Endothelial cell of umbilical vein (primary cell): ENCODE results near the gene CORO1A. TPM values are rescaled to one million over a fixed set of nuclear protein-coding genes. Genes with fewer than 3 reads are reported as not detected.

Source experiments
- BruUV-seq: library from RNA; stranded (reverse); fragments of 400-500 nt; replicated peaks from 2 replicates; lab custom pipeline; 2021; lab: Mats Ljungman, UMichigan
- CTCF ChIA-PET: fragments of 300-600, 350-600 bp; sonication (Branson Sonifier 250); formaldehyde crosslinking; loops from one replicate; lab custom pipeline; 2021; ENCODE audit warnings: antibody characterized with exemption, inconsistent platforms; lab: Charles Lee
- POLR2A ChIA-PET: fragments of 300-600, 350-600 bp; sonication (Branson Sonifier 250); formaldehyde crosslinking; loops from one replicate; lab custom pipeline; 2021; ENCODE audit warnings: antibody characterized with exemption, inconsistent platforms; lab: Charles Lee
- DNase-seq: peaks from one replicate; pipeline ENCODE4 v3.0.0-alpha.2; 2011; ENCODE audit warnings: low read depth, low spot score
- FAIRE-seq: peaks from 2 replicates; lab custom pipeline; 2011; peaks lifted over from hg19 to GRCh38; lab: Jason Lieb, UNC
- H2AFZ ChIP-seq: 2 replicates; pipeline ENCODE4 v1.6.0; 2012; ENCODE audit warnings: low read depth, low read length, control low read depth, inconsistent platforms
- H3K27ac ChIP-seq: 2 replicates; pipeline ENCODE4 v1.5.1; 2011; ENCODE audit warnings: low read depth, mild to moderate bottlenecking, control low read depth, low read length, moderate library complexity; ENCODE audit not compliant: insufficient read depth
- H3K27me3 ChIP-seq, 2 experiments: 2 replicates each; pipeline versions ENCODE4 v1.6.0 to v1.6.1; 2011; ENCODE audit warnings: low read length in 2 of 2, mixed read lengths in 1 of 2; ENCODE audit not compliant: control insufficient read depth in 2 of 2, insufficient read depth in 2 of 2
- H3K36me3 ChIP-seq, 2 experiments: 2 replicates in 1 of 2; 3 replicates in 1 of 2; pipeline ENCODE4 v1.5.1; 2011; ENCODE audit warnings: low read length in 2 of 2, mild to moderate bottlenecking in 1 of 2, moderate library complexity in 1 of 2; ENCODE audit not compliant: control insufficient read depth in 2 of 2, insufficient read depth in 2 of 2; ENCODE audit errors: extremely low read depth in 1 of 2
- H3K4me1 ChIP-seq: 3 replicates; pipeline ENCODE4 v1.5.1; 2011; ENCODE audit warnings: mild to moderate bottlenecking, low read length; ENCODE audit not compliant: control insufficient read depth, insufficient read depth; ENCODE audit errors: extremely low read depth
- H3K4me2 ChIP-seq: 2 replicates; pipeline ENCODE4 v1.6.1; 2011; ENCODE audit warnings: low read length, control low read depth, mixed read lengths; ENCODE audit not compliant: insufficient read depth
- H3K4me3 ChIP-seq, 3 experiments: fragments of 200-600 bp in 1 of 3; sonication (generic), shearing (Covaris generic) in 1 of 3; replicated peaks in 1 of 3; 2 replicates each; pipeline ENCODE4 v1.5.1; 2011 to 2016; ENCODE audit warnings: control low read depth in 3 of 3, low read length in 3 of 3, mild to moderate bottlenecking in 2 of 3, inconsistent platforms in 1 of 3, low read depth in 1 of 3, moderate library complexity in 1 of 3; ENCODE audit not compliant: insufficient read depth in 1 of 3
- H3K79me2 ChIP-seq: 2 replicates; pipeline ENCODE4 v1.6.0; 2012; ENCODE audit warnings: low read length, inconsistent platforms; ENCODE audit not compliant: control insufficient read depth, insufficient read depth
- H3K9ac ChIP-seq: replicated peaks from 2 replicates; pipeline ENCODE3; 2011; ENCODE audit warnings: low read length, control low read depth; ENCODE audit not compliant: insufficient read depth; ENCODE audit errors: extremely low read depth
- H3K9me1 ChIP-seq: replicated peaks from 3 replicates; pipeline ENCODE4 v1.6.0; 2011; ENCODE audit warnings: mild to moderate bottlenecking, low read length; ENCODE audit not compliant: control insufficient read depth, insufficient read depth; ENCODE audit errors: extremely low read depth
- H3K9me3 ChIP-seq: replicated peaks from 2 replicates; pipeline ENCODE4 v1.5.1; 2012; ENCODE audit warnings: low read length, inconsistent platforms; ENCODE audit not compliant: control insufficient read depth, insufficient read depth
- H4K20me1 ChIP-seq: replicated peaks from 2 replicates; pipeline ENCODE3; 2011; ENCODE audit warnings: mild to moderate bottlenecking, low read length; ENCODE audit not compliant: control insufficient read depth, insufficient read depth; ENCODE audit errors: extremely low read depth
- CTCF ChIP-seq, 2 donors: IDR thresholded peaks; 1 replicate in 1 of 2; 2 replicates in 1 of 2; pipeline ENCODE4 v1.5.1; 2011; ENCODE audit warnings: low read length in 2 of 2, mild to moderate bottlenecking in 2 of 2, moderate library complexity in 2 of 2, control low read depth in 1 of 2, inconsistent platforms in 1 of 2, low read depth in 1 of 2; ENCODE audit not compliant: insufficient read depth in 1 of 2; ENCODE audit errors: extremely low read depth in 1 of 2
- EZH2 ChIP-seq: IDR thresholded peaks from 2 replicates; pipeline ENCODE4 v1.6.1; 2012; ENCODE audit warnings: borderline replicate concordance, low read depth, mild to moderate bottlenecking, moderate library complexity, low read length, inconsistent platforms; ENCODE audit not compliant: severe bottlenecking
- FOS ChIP-seq: IDR thresholded peaks from 2 replicates; pipeline ENCODE4 v1.6.1; 2011; ENCODE audit warnings: mild to moderate bottlenecking, low read length, moderate library complexity, borderline replicate concordance; ENCODE audit not compliant: insufficient read depth
- GATA2 ChIP-seq: IDR thresholded peaks from 2 replicates; pipeline ENCODE4 v1.7.0; 2011; ENCODE audit warnings: low read depth, mild to moderate bottlenecking, moderate library complexity, mixed read lengths, low read length; ENCODE audit not compliant: insufficient read length, insufficient read depth
- JUN ChIP-seq: IDR thresholded peaks from 2 replicates; pipeline ENCODE4 v1.6.1; 2011; ENCODE audit warnings: borderline replicate concordance, low read depth; ENCODE audit not compliant: insufficient read length, insufficient read depth
- MAX ChIP-seq: IDR thresholded peaks from 2 replicates; pipeline ENCODE4 v1.6.1; 2011; ENCODE audit not compliant: insufficient read depth, insufficient read length
- MYC ChIP-seq: IDR thresholded peaks from one replicate; pipeline ENCODE4 v1.6.1; 2011; ENCODE audit warnings: mild to moderate bottlenecking, low read depth, low read length
- POLR2A ChIP-seq: IDR thresholded peaks from 2 replicates; pipeline ENCODE4 v1.6.1; 2012; ENCODE audit warnings: low read depth, mild to moderate bottlenecking, control low read depth, low read length
- POLR2AphosphoS5 ChIP-seq: IDR thresholded peaks from 2 replicates; pipeline ENCODE4 v1.6.1; 2012; ENCODE audit warnings: low read depth, mild to moderate bottlenecking, control low read depth, low read length, moderate library complexity; ENCODE audit not compliant: insufficient read depth
- dilution Hi-C: fragments of 300-500 bp; cut with MboI; formaldehyde crosslinking; loops from one replicate; pipeline ENCODE4 v1.15.0; 2019; ENCODE audit warnings: low sequenced_read_pairs; ENCODE audit not compliant: extremely low pct_ligation_motif_present
- intact Hi-C: fragments of 100-400 bp; cut with micrococcal nuclease; formaldehyde crosslinking; loops from one replicate; pipeline ENCODE4 v1.10.0; 2022
- polyA plus RNA-seq, 4 experiments: library from polyadenylated mRNA; depleted of rRNA in 3 of 4; stranded (reverse) in 3 of 4; unstranded in 1 of 4; fragments of >200 nt; gene quantifications; 2 replicates each; pipeline versions ENCODE4 v1.2.1 to v1.2.3, GENCODE V29; 2011 to 2012; ENCODE audit warnings: missing spikeins in 1 of 4
- total RNA-seq: library from RNA; stranded (reverse); gene quantifications from 2 replicates; pipeline ENCODE4 v1.2.3, GENCODE V29; 2021

CORO1A gene
- total and polyA plus RNA-seq, 2 donors (not counting 3 experiments of a cell fraction or from before 2014, with no cell fraction given), result 6.1 to 6.4 TPM

- no TSS peak for BruUV-seq
- intact Hi-C loops (no loop called here), dilution Hi-C loops (no loop called here)
- no peaks in the 10 kb centered on the region for H3K36me3 ChIP-seq
- CTCF ChIA-PET, result interaction anchor here (0.5 kb wide), 1 partner anchor 877 kb away, joined by 3 read pairs; no protein-coding TSS in a partner anchor
- DNase-seq (no peak), FAIRE-seq (no peak)
- H3K27me3 ChIP-seq, result no peaks in the 10 kb centered on the region
- H3K9ac ChIP-seq, result no peak overlapping the region
- H4K20me1 ChIP-seq, result no peaks in the 10 kb centered on the region
- H3K4me2 ChIP-seq, result no peak overlapping the region
- H3K27ac ChIP-seq, result no peak overlapping the region
- no peaks in the 10 kb centered on the region for H3K79me2 ChIP-seq
- H2AFZ ChIP-seq, result no peak overlapping the region
- no peaks in the 10 kb centered on the region for H3K4me1 ChIP-seq
- no peaks in the 10 kb centered on the region for H3K9me3 ChIP-seq
- TF ChIP-seq POLR2AphosphoS5 (no peak), POLR2A (no peak), CTCF (IDR thresholded peaks at IDR 0.05; ENCODE audit: extremely low read depth in 1 of 2, insufficient read depth in 1 of 2, low read depth in 1 of 2, low read length in 2 of 2) (no peak), JUN (no peak), MAX (no peak), EZH2 (no peak), MYC (no peak), FOS (no peak), GATA2 (no peak)
- POLR2A ChIA-PET, result no interaction called here
- no peaks in the 10 kb centered on the region for H3K9me1 ChIP-seq
- no peak overlapping the region for H3K4me3 ChIP-seq
These were observed 30.9 kb upstream of the CORO1A start for GRCh38 chr16:30152517-30152916.
